Pancreas (tissue), 10 donors: ENCODE results near the gene METRN. TPM values are rescaled to one million over a fixed set of nuclear protein-coding genes. Genes with fewer than 3 reads are reported as not detected.

ENCODE experiments used
- ATAC-seq, 4 donors: fragments of 200-7000 bp; cut with Tn5 transposase; one replicate each; pipeline versions ENCODE4 v1.8.0 to v1.9.1; 2020; ENCODE audit warnings: mild to moderate bottlenecking in 4 of 4, moderate library complexity in 4 of 4
- DNase-seq, 6 donors: peaks; one replicate each; pipeline ENCODE4 v3.0.0-alpha.2; 2020
- FAIRE-seq: peaks from 2 replicates; lab custom pipeline; 2012; peaks lifted over from hg19 to GRCh38; lab: Jason Lieb, UNC
- H3K27ac ChIP-seq, 4 donors: fragments of 200-600 bp; sonication (generic); 1 replicate in 3 of 4; 2 replicates in 1 of 4; pipeline versions ENCODE4 v1.5.0 to v1.8.0; 2020
- H3K27me3 ChIP-seq, 4 donors: fragments of 200-600 bp; one replicate each; pipeline ENCODE4 v1.8.0; 2021
- H3K36me3 ChIP-seq, 3 donors: fragments of 200-600 bp; sonication (generic) in 1 of 3; one replicate each; pipeline versions ENCODE4 v1.5.0 to v1.8.0; 2020 to 2021
- H3K4me1 ChIP-seq, 3 donors: fragments of 200-600 bp; one replicate each; pipeline ENCODE4 v1.8.0; 2021
- H3K4me3 ChIP-seq, 4 donors: fragments of 200-600 bp; sonication (generic) in 2 of 4; one replicate each; pipeline versions ENCODE4 v1.5.0 to v1.8.0; 2020 to 2021
- H3K9me3 ChIP-seq, 4 donors: fragments of 200-600 bp; one replicate each; pipeline ENCODE4 v1.8.0; 2021
- CTCF ChIP-seq, 4 donors: fragments of 200-600 bp; sonication (generic) in 3 of 4; IDR thresholded peaks; one replicate each; pipeline versions ENCODE4 v1.5.0 to v1.8.0; 2021; ENCODE audit warnings: antibody characterized with exemption in 4 of 4
- WGBS, 2 donors: extraction: QIAGEN DNeasy Blood & Tissue Kit; methylation state at CpG; one replicate each; pipeline ENCODE4 v1.1.7; 2013; 5-methylcytosine and 5-hydroxymethylcytosine counted together
- intact Hi-C, 3 donors: fragments of 100-400 bp; cut with DNase I; formaldehyde crosslinking; loops; one replicate each; pipeline versions ENCODE4 v1.11.1 to v1.14.2; 2022
- polyA plus RNA-seq, 2 donors: library from polyadenylated mRNA; stranded (reverse); fragments of 200-250 nt; gene quantifications; one replicate each; pipeline ENCODE4 v1.2.3, GENCODE V29; 2013
- total RNA-seq, 6 donors: library from RNA; stranded (reverse); fragmentation: NEBNext Ultra II Directional in 4 of 6; extraction: Animal tissue kit (Norgen Biotek cat#: 25700) in 4 of 6; gene quantifications; one replicate each; pipeline versions ENCODE4 v1.2.1 to v1.2.4, GENCODE V29; 2021 to 2023
- donor health status: healthy with polysubstance abuse.
- donor health status: DM: no; HTN: no; CAD: no; lungs with moderate emphysema.
- donor health status: DM: no; HTN: no; CAD: no.
- donor health status: control.
- donor health status: control.
- donor health status: Bipolar disorder and iron deficiency.
- donor health status: DM: yes; HTN: yes; CAD: no.
- donor health status: DM: no; HTN: no; CAD: no.
- donor health status: DM: no; HTN: no; CAD: no.
- donor health status: DM: yes; HTN: yes; CAD: no.

Gene METRN
- total and polyA plus RNA-seq, 8 donors = 27.6 to 82.0 (median 42.2) TPM

- 0 to 1% methylated on average over 26 to 38 of the region's 38 CpGs for WGBS, 2 donors
- no peaks in the 10 kb centered on the region for H3K9me3 ChIP-seq
- no peak for TF ChIP-seq CTCF (IDR thresholded peaks at IDR 0.05)
- intact Hi-C loops = no loop called here
- FAIRE-seq (no peak), ATAC-seq (no peak), DNase-seq (no peak)
- H3K27me3 ChIP-seq = no peaks in the 10 kb centered on the region
- peaks cover 0 to 14% (median 13%) of the 10 kb centered on the region in 3 donors for H3K36me3 ChIP-seq
- peak overlapping the region; percentile 51 to 93 (median 74) for H3K4me3 ChIP-seq
- H3K27ac ChIP-seq = peak overlapping the region; percentile 74 to 87 (median 82)
- H3K4me1 ChIP-seq = peaks cover 9 to 29% (median 24%) of the 10 kb centered on the region in 3 donors
Observed at GRCh38 chr16:680625-680945, 34.3 kb upstream of the METRN start.

DNA sequence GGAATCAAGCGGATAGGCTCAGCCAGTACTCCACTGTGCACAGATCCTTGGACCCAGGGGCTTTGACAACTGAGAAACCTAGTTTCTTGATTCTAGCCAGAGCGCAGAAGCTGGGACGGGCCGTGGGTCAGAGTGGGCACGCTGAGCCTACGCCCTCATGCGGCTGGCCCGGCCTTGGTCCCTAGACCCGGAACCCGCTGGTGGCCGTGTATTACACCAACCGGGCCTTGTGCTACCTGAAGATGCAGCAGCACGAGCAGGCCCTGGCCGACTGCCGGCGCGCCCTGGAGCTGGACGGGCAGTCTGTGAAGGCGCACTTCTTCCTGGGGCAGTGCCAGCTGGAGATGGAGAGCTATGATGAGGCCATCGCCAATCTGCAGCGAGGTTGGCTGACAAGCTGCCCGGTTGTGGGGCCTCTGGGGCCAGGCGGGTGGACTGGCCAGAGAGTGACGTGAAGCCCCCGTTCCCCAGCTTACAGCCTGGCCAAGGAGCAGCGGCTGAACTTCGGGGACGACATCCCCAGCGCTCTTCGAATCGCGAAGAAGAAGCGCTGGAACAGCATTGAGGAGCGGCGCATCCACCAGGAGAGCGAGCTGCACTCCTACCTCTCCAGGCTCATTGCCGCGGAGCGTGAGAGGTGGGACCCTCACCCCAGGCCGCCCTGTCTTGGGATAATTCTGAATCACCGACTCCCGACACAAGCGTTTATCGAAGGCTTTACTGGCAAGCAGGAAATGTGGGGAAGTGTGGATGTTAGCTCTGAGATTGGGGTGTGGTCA is 33.8 kb upstream of the METRN start:
- intact Hi-C loops = no loop called here
- Histone ChIP-seq H3K36me3 (peaks cover 0 to 14% (median 13%) of the 10 kb centered on the region in 3 donors), H3K4me3 (peak overlapping the region; percentile 51 to 93 (median 74)), H3K27me3 (no peaks in the 10 kb centered on the region), H3K27ac (peak overlapping the region; percentile 74 to 87 (median 82)), H3K4me1 (peaks cover 9 to 29% (median 24%) of the 10 kb centered on the region in 3 donors), H3K9me3 (no peaks in the 10 kb centered on the region)
- peak in 3 of 6 donors; percentile 71 to 86 (median 85) for DNase-seq
- ATAC-seq = no peak
- no peak for FAIRE-seq
- no peak for TF ChIP-seq CTCF (IDR thresholded peaks at IDR 0.05)
- 40 to 43% methylated on average over 44 of the region's 44 CpGs for WGBS, 2 donors

- no peak for ATAC-seq
- TF ChIP-seq CTCF (IDR thresholded peaks at IDR 0.05) = no peak
- Histone ChIP-seq H3K27ac (no peak overlapping the region), H3K36me3 (peaks cover 0 to 14% (median 13%) of the 10 kb centered on the region in 3 donors), H3K9me3 (no peaks in the 10 kb centered on the region), H3K4me1 (peaks cover 9 to 29% (median 24%) of the 10 kb centered on the region in 3 donors), H3K4me3 (peak overlapping the region in 2 of 4 donors; percentile 74 to 75), H3K27me3 (no peaks in the 10 kb centered on the region)
- WGBS, 2 donors = 71 to 79% methylated on average over 28 of the region's 28 CpGs
- DNase-seq = peak in 3 of 6 donors; percentile 61 to 87 (median 79)
- intact Hi-C loops = no loop called here
- FAIRE-seq = no peak
Observed at GRCh38 chr16:681746-682427, 33.0 kb upstream of the METRN start.

DNA sequence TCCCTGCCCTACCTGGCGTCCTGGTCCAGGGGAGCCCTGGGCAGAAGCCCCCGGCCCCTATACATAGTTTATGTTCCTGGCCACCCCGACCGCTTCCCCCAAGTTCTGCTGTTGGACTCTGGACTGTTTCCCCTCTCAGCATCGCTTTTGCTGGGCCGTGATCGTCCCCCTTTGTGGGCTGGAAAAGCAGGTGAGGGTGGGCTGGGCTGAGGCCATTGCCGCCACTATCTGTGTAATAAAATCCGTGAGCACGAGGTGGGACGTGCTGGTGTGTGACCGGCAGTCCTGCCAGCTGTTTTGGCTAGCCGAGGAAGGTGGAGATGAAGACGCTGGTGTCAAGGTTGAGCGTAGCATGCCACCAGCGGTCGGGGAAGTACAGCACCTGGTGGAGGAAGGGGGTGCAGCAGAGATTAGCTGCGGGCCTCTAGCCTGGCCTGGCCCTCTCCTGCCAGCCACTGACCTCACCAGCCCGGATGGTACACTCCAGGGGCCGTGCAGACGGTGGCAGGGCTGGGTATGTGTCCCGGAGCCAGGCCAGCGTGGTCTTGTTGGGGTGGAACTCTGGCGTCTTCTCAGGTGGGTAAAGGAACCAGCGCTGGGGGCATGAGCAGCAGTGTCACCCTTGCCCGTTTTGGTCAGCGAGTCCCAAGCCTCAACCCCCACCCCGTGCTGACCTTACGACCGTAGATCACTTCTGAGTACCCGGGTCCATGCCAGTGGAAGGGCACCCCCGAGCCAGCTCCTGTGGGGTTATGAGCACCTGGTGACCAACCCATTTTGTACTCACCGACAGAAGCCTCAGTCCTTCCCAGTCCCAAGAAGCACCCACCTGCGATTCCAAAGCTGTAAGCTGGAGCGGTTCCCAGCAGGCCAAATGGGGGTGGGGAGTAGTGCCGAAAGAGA is 32.2 kb upstream of the METRN start:
- Histone ChIP-seq H3K27ac (no peak overlapping the region), H3K4me3 (peak overlapping the region in 2 of 4 donors; percentile 64 to 80)
- no peak for TF ChIP-seq CTCF (IDR thresholded peaks at IDR 0.05)

More for the DNA sequence above, 32.2 kb upstream of the METRN start:
- ATAC-seq = no peak
- peak in 2 of 6 donors; percentile 52 to 82 for DNase-seq
- intact Hi-C loops = no loop called here
- peaks cover 0 to 14% (median 13%) of the 10 kb centered on the region in 3 donors for H3K36me3 ChIP-seq
- peaks cover 9 to 29% (median 24%) of the 10 kb centered on the region in 3 donors for H3K4me1 ChIP-seq
- no peak for FAIRE-seq
- 59 to 61% methylated on average over 36 of the region's 36 CpGs for WGBS, 2 donors
- no peaks in the 10 kb centered on the region for H3K9me3 ChIP-seq
- no peaks in the 10 kb centered on the region for H3K27me3 ChIP-seq
